H9 (cell line): ENCODE results near the gene ARHGEF1. TPM values are rescaled to one million over a fixed set of nuclear protein-coding genes. Genes with fewer than 3 reads are reported as not detected.

ENCODE experiments used
- DNase-seq: peaks from one replicate; pipeline ENCODE4 v3.0.0-alpha.2; 2017
- H2AFZ ChIP-seq: one replicate; pipeline ENCODE4 v1.6.1; 2013; ENCODE audit warnings: mild to moderate bottlenecking, low read length, control low read depth, moderate library complexity
- H2AK5ac ChIP-seq: 2 replicates; pipeline ENCODE4 v1.6.1; 2013; ENCODE audit warnings: low read length, control low read depth, mixed read lengths; ENCODE audit not compliant: insufficient read length
- H2BK120ac ChIP-seq: one replicate; pipeline ENCODE4 v1.6.1; 2013; ENCODE audit warnings: low read depth, mild to moderate bottlenecking, low read length, control low read depth, inconsistent platforms; ENCODE audit not compliant: poor library complexity, severe bottlenecking
- H2BK12ac ChIP-seq: 2 replicates; pipeline ENCODE4 v1.6.1; 2013; ENCODE audit warnings: low read length, control low read depth, mixed read lengths, low read depth; ENCODE audit not compliant: insufficient read length
- H2BK15ac ChIP-seq: 2 replicates; pipeline ENCODE4 v1.6.1; 2013; ENCODE audit warnings: low read depth, low read length, control low read depth
- H2BK20ac ChIP-seq: one replicate; pipeline ENCODE4 v1.6.1; 2013; ENCODE audit warnings: low read depth, mild to moderate bottlenecking, low read length, control low read depth, inconsistent platforms; ENCODE audit not compliant: poor library complexity, severe bottlenecking
- H2BK5ac ChIP-seq: 2 replicates; pipeline ENCODE4 v1.6.1; 2013; ENCODE audit warnings: low read length, control low read depth, mixed read lengths; ENCODE audit not compliant: insufficient read length
- H3K14ac ChIP-seq: 2 replicates; pipeline ENCODE4 v1.6.1; 2013; ENCODE audit warnings: low read length, control low read depth; ENCODE audit not compliant: insufficient read depth
- H3K18ac ChIP-seq: 2 replicates; pipeline ENCODE4 v1.6.1; 2013; ENCODE audit warnings: low read depth, mild to moderate bottlenecking, mixed read lengths, low read length, control low read depth; ENCODE audit not compliant: insufficient read length
- H3K23ac ChIP-seq: 2 replicates; pipeline ENCODE4 v1.6.1; 2013; ENCODE audit warnings: low read length, control low read depth, mixed read lengths, low read depth; ENCODE audit not compliant: insufficient read length
- H3K23me2 ChIP-seq: 2 replicates; pipeline ENCODE4 v1.6.1; 2013; ENCODE audit warnings: low read depth, mild to moderate bottlenecking, mixed read lengths, low read length, control low read depth; ENCODE audit not compliant: insufficient read length, poor library complexity, severe bottlenecking
- H3K27ac ChIP-seq: 2 replicates; pipeline ENCODE4 v1.5.1; 2013; ENCODE audit warnings: low read length, control low read depth, mixed read lengths, low read depth; ENCODE audit not compliant: insufficient read length
- H3K27me3 ChIP-seq: 2 replicates; pipeline ENCODE4 v1.6.1; 2013; ENCODE audit warnings: low read length, control low read depth, inconsistent platforms; ENCODE audit not compliant: insufficient read depth
- H3K4ac ChIP-seq: 2 replicates; pipeline ENCODE4 v1.6.1; 2013; ENCODE audit warnings: low read depth, mild to moderate bottlenecking, control low read depth, inconsistent platforms, low read length, moderate library complexity
- H3K4me1 ChIP-seq: 2 replicates; pipeline ENCODE4 v1.6.1; 2013; ENCODE audit warnings: low read length, control low read depth, inconsistent platforms; ENCODE audit not compliant: insufficient read depth
- H3K4me2 ChIP-seq: 2 replicates; pipeline ENCODE4 v1.6.1; 2013; ENCODE audit warnings: low read length, control low read depth, mixed read lengths; ENCODE audit not compliant: insufficient read length, insufficient read depth
- H3K56ac ChIP-seq: 2 replicates; pipeline ENCODE4 v1.6.1; 2013; ENCODE audit warnings: low read depth, mild to moderate bottlenecking, mixed read lengths, low read length, control low read depth; ENCODE audit not compliant: insufficient read length
- H3K79me1 ChIP-seq: 2 replicates; pipeline ENCODE4 v1.6.1; 2013; ENCODE audit warnings: low read depth, mild to moderate bottlenecking, moderate library complexity, low read length, control low read depth, inconsistent platforms; ENCODE audit not compliant: insufficient read depth, poor library complexity, severe bottlenecking
- H3K79me2 ChIP-seq: 2 replicates; pipeline ENCODE4 v1.6.1; 2013; ENCODE audit warnings: low read length, control low read depth, inconsistent platforms; ENCODE audit not compliant: insufficient read depth
- H3K9ac ChIP-seq: 2 replicates; pipeline ENCODE4 v1.6.1; 2013; ENCODE audit warnings: low read length, control low read depth, mixed read lengths; ENCODE audit not compliant: insufficient read length; ENCODE audit errors: extremely low read depth
- H3K9me3 ChIP-seq: one replicate; pipeline ENCODE4 v1.6.1; 2013; ENCODE audit warnings: low read depth, low read length, inconsistent platforms; ENCODE audit not compliant: control insufficient read depth
- H3T11ph ChIP-seq: one replicate; pipeline ENCODE4 v1.6.1; 2013; ENCODE audit warnings: mild to moderate bottlenecking, low read length, control low read depth, inconsistent platforms
- H4K20me1 ChIP-seq: one replicate; pipeline ENCODE4 v1.6.1; 2013; ENCODE audit not compliant: control insufficient read depth, insufficient read length, insufficient read depth
- H4K5ac ChIP-seq: 2 replicates; pipeline ENCODE4 v1.6.1; 2013; ENCODE audit warnings: low read depth, mild to moderate bottlenecking, mixed read lengths, low read length, control low read depth; ENCODE audit not compliant: insufficient read length
- H4K8ac ChIP-seq: replicated peaks from 2 replicates; pipeline ENCODE4 v1.6.1; 2013; ENCODE audit warnings: low read length, control low read depth, mixed read lengths, low read depth; ENCODE audit not compliant: insufficient read length
- H4K91ac ChIP-seq: 2 replicates; pipeline ENCODE4 v1.6.1; 2013; ENCODE audit warnings: low read depth, mild to moderate bottlenecking, moderate library complexity, mixed read lengths, low read length, control low read depth; ENCODE audit not compliant: insufficient read length
- H3K27ac Mint-ChIP-seq, 3 experiments: 2 replicates in 2 of 3; 3 replicates in 1 of 3; pipeline ENCODE4 v1.8.0; 2020 to 2021; ENCODE audit warnings: mixed read lengths in 3 of 3, mild to moderate bottlenecking in 1 of 3, moderate library complexity in 1 of 3
- H3K27me3 Mint-ChIP-seq: 2 replicates; pipeline ENCODE4 v1.8.0; 2021; ENCODE audit warnings: low read depth, mild to moderate bottlenecking, moderate library complexity, mixed read lengths
- H3K36me3 Mint-ChIP-seq, 3 experiments: 2 replicates in 2 of 3; 3 replicates in 1 of 3; pipeline ENCODE4 v1.8.0; 2020 to 2021; ENCODE audit warnings: low read depth in 3 of 3, mixed read lengths in 3 of 3; ENCODE audit not compliant: insufficient read depth in 1 of 3
- H3K4me1 Mint-ChIP-seq, 2 experiments: 2 replicates each; pipeline ENCODE4 v1.8.0; 2020; ENCODE audit warnings: mixed read lengths in 2 of 2
- H3K4me3 Mint-ChIP-seq, 2 experiments: 2 replicates in 1 of 2; 3 replicates in 1 of 2; pipeline ENCODE4 v1.8.0; 2020 to 2021; ENCODE audit warnings: mild to moderate bottlenecking in 2 of 2, mixed read lengths in 2 of 2, moderate library complexity in 1 of 2
- H3K9me3 Mint-ChIP-seq, 2 experiments: 2 replicates in 1 of 2; 3 replicates in 1 of 2; pipeline ENCODE4 v1.8.0; 2020; ENCODE audit warnings: mild to moderate bottlenecking in 2 of 2, mixed read lengths in 2 of 2, moderate library complexity in 1 of 2
- CTCF ChIP-seq: fragments of 200-600 bp; sonication (generic); conservative IDR thresholded peaks from 3 replicates; pipeline ENCODE4 v1.8.0; 2021; ENCODE audit warnings: antibody characterized with exemption, mild to moderate bottlenecking
- WGBS: extraction: QIAGEN DNeasy Blood & Tissue Kit; methylation state at CpG from one replicate; pipeline ENCODE4 v1.1.7; 2013; ENCODE audit warnings: missing lambda C conversion rate, low lambda C conversion rate, mixed read lengths; ENCODE audit not compliant: insufficient read length; ENCODE audit errors: extremely low coverage; 5-methylcytosine and 5-hydroxymethylcytosine counted together
- total RNA-seq: library from RNA; stranded (reverse); gene quantifications from 2 replicates; pipeline ENCODE4 v1.2.1, GENCODE V29; 2021

ARHGEF1 gene
- total RNA-seq, 1 experiment from 2014 or later: 50.3 TPM

DNA sequence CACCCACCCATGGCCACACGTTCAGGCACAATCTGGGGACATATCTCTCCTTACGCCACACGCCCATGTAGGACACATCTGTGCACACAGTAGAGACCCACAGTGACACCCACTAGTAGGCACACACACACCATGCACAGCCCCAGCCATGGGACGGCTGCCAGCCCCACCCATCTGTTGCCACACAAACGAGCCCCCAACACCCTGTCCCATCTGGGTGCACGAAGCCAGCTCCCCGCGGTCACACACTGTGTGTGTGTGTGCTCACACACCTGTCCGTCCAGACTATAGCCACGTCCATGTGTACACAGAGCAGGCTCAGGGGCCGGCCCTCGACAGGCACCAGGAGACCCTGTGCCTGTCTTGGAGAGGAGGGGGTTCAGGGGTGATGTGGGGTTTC is 34.7 kb downstream of the ARHGEF1 start:
- H2BK15ac ChIP-seq: no peak overlapping the region
- Mint-ChIP-seq H3K4me1 (peaks cover 0 to 14% of the 10 kb centered on the region in 2 experiments; a peak in 2 of 4 replicates), H3K9me3 (no peaks in the 10 kb centered on the region), H3K27me3 (peaks cover 8% of the 10 kb centered on the region), H3K36me3 (no peaks in the 10 kb centered on the region), H3K27ac (no peak overlapping the region), H3K4me3 (no peak overlapping the region)
- no peak overlapping the region for H2BK5ac ChIP-seq
- H3K4me1 ChIP-seq: no peaks in the 10 kb centered on the region; the same call in 1 of the 2 replicates
- H2BK120ac ChIP-seq: no peak overlapping the region
- H3K4me2 ChIP-seq: no peak overlapping the region
- H3K18ac ChIP-seq: no peak overlapping the region
- no peak for TF ChIP-seq CTCF
- peaks cover 5% of the 10 kb centered on the region for H3K23me2 ChIP-seq
- H3K9ac ChIP-seq: no peak overlapping the region
- no peak overlapping the region for H2AK5ac ChIP-seq
- H3K23ac ChIP-seq: no peak overlapping the region
- no peak overlapping the region for H3K27ac ChIP-seq
- no peak overlapping the region for H4K5ac ChIP-seq
- no peak overlapping the region for H4K8ac ChIP-seq
- H4K20me1 ChIP-seq: peaks cover 5% of the 10 kb centered on the region
- no peak overlapping the region for H3K4ac ChIP-seq
- H3K79me2 ChIP-seq: no peaks in the 10 kb centered on the region
- H3K79me1 ChIP-seq: no peaks in the 10 kb centered on the region
- no peak overlapping the region for H2BK12ac ChIP-seq
- no peak overlapping the region for H3K14ac ChIP-seq
- H2AFZ ChIP-seq: no peak overlapping the region
- H3K9me3 ChIP-seq: no peaks in the 10 kb centered on the region
- no peak for DNase-seq
- H4K91ac ChIP-seq: no peak overlapping the region
- no CpG with 5 or more reads among the region's 12 CpGs for WGBS
- H3K56ac ChIP-seq: no peak overlapping the region
- no peak overlapping the region for H3T11ph ChIP-seq
- H3K27me3 ChIP-seq: peaks cover 92% of the 10 kb centered on the region
- no peak overlapping the region for H2BK20ac ChIP-seq
